ENCODE data around the gene MPRIP. TPM values are rescaled to one million over a fixed set of nuclear protein-coding genes. Genes with fewer than 3 reads are reported as not detected.

Gene MPRIP
- polyA plus RNA-seq, 1 donor from 2014 or later: 47.3 TPM

GRCh38 chr17:17180741-17181525 is 138.7 kb downstream of the MPRIP start:
- H4K20me1 ChIP-seq (ENCODE audit: insufficient read depth): no peaks in the 10 kb centered on the region
- H2AFZ ChIP-seq (ENCODE audit: low read depth, low read length): no peak overlapping the region
- peaks cover 16% of the 10 kb centered on the region for H3K36me3 ChIP-seq (ENCODE audit: insufficient read depth, low read length)
- no peaks in the 10 kb centered on the region for H3K79me2 ChIP-seq (replicated peaks; ENCODE audit: insufficient read depth, low read length)
- TF ChIP-seq SMC3 (conservative IDR thresholded peaks at IDR 0.05; ENCODE audit: poor library complexity) (no peak), EP300 (conservative IDR thresholded peaks at IDR 0.05; ENCODE audit: poor library complexity, severe bottlenecking) (no peak), MXI1 (conservative IDR thresholded peaks at IDR 0.05; ENCODE audit: poor library complexity, severe bottlenecking) (no peak), TAF1 (IDR thresholded peaks at IDR 0.05; ENCODE audit: low read depth) (no peak), REST (IDR thresholded peaks at IDR 0.05; ENCODE audit: borderline replicate concordance) (no peak), EZH2 (IDR thresholded peaks at IDR 0.05; ENCODE audit: borderline replicate concordance, insufficient read depth, low read length, poor library complexity, severe bottlenecking) (no peak), RAD21 (conservative IDR thresholded peaks at IDR 0.05) (no peak), POLR2AphosphoS5 (IDR thresholded peaks at IDR 0.05) (no peak)
- TF ChIP-seq, protein P1, sequence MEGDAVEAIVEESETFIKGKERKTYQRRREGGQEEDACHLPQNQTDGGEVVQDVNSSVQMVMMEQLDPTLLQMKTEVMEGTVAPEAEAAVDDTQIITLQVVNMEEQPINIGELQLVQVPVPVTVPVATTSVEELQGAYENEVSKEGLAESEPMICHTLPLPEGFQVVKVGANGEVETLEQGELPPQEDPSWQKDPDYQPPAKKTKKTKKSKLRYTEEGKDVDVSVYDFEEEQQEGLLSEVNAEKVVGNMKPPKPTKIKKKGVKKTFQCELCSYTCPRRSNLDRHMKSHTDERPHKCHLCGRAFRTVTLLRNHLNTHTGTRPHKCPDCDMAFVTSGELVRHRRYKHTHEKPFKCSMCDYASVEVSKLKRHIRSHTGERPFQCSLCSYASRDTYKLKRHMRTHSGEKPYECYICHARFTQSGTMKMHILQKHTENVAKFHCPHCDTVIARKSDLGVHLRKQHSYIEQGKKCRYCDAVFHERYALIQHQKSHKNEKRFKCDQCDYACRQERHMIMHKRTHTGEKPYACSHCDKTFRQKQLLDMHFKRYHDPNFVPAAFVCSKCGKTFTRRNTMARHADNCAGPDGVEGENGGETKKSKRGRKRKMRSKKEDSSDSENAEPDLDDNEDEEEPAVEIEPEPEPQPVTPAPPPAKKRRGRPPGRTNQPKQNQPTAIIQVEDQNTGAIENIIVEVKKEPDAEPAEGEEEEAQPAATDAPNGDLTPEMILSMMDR (IDR thresholded peaks at IDR 0.05; ENCODE audit: poor library complexity, severe bottlenecking): no peak
- H3K4me3 ChIP-seq (ENCODE audit: low read length): no peak overlapping the region
- no peak overlapping the region for H3K9ac ChIP-seq (ENCODE audit: low read length)
- no peaks in the 10 kb centered on the region for H3F3A ChIP-seq (ENCODE audit: insufficient read depth, low read length, poor library complexity, severe bottlenecking)
- H3K9me2 ChIP-seq (ENCODE audit: insufficient read depth, low read length): no peaks in the 10 kb centered on the region
- H3K27me3 ChIP-seq (ENCODE audit: insufficient read depth, low read depth, low read length): no peaks in the 10 kb centered on the region
- H3K4me2 ChIP-seq (ENCODE audit: low read length): no peak overlapping the region
- H3K27ac ChIP-seq (ENCODE audit: low read length): no peak overlapping the region
- H3K9me3 ChIP-seq (ENCODE audit: low read length): no peaks in the 10 kb centered on the region

- Histone ChIP-seq H3K9me3 (ENCODE audit: low read length) (no peaks in the 10 kb centered on the region), H2AFZ (ENCODE audit: low read depth, low read length) (no peak overlapping the region), H3K36me3 (ENCODE audit: insufficient read depth, low read length) (peaks cover 16% of the 10 kb centered on the region), H3K9me2 (ENCODE audit: insufficient read depth, low read length) (no peaks in the 10 kb centered on the region), H3K4me2 (ENCODE audit: low read length) (no peak overlapping the region), H4K20me1 (ENCODE audit: insufficient read depth) (no peaks in the 10 kb centered on the region), H3K9ac (ENCODE audit: low read length) (no peak overlapping the region), H3K4me3 (ENCODE audit: low read length) (no peak overlapping the region), H3K79me2 (replicated peaks; ENCODE audit: insufficient read depth, low read length) (no peaks in the 10 kb centered on the region), H3F3A (ENCODE audit: insufficient read depth, low read length, poor library complexity, severe bottlenecking) (no peaks in the 10 kb centered on the region), H3K27me3 (ENCODE audit: insufficient read depth, low read depth, low read length) (no peaks in the 10 kb centered on the region), H3K27ac (ENCODE audit: low read length) (no peak overlapping the region)
- TF ChIP-seq RAD21 (conservative IDR thresholded peaks at IDR 0.05) (no peak), EZH2 (IDR thresholded peaks at IDR 0.05; ENCODE audit: borderline replicate concordance, insufficient read depth, low read length, poor library complexity, severe bottlenecking) (no peak), REST (IDR thresholded peaks at IDR 0.05; ENCODE audit: borderline replicate concordance) (no peak), TAF1 (IDR thresholded peaks at IDR 0.05; ENCODE audit: low read depth) (no peak), EP300 (conservative IDR thresholded peaks at IDR 0.05; ENCODE audit: poor library complexity, severe bottlenecking) (no peak), MXI1 (conservative IDR thresholded peaks at IDR 0.05; ENCODE audit: poor library complexity, severe bottlenecking) (no peak), SMC3 (conservative IDR thresholded peaks at IDR 0.05; ENCODE audit: poor library complexity) (no peak), POLR2AphosphoS5 (IDR thresholded peaks at IDR 0.05) (no peak)
- TF ChIP-seq, protein P1 (IDR thresholded peaks at IDR 0.05; ENCODE audit: poor library complexity, severe bottlenecking): no peak
These were observed 139.7 kb downstream of the MPRIP start for GRCh38 chr17:17181666-17182597.
